Skin epidermis (tissue), 12 donors: ENCODE measurements around the gene PLPPR4.
A peak's percentile ranks its signal among the peaks of the same experiment; 100 is the strongest.
"Not testable (repeated sequence)": the region's sequence is repeated elsewhere in the genome, so short reads cannot be mapped to it uniquely, and the experiment has no call there.

Source experiments
- H3K27ac ChIP-seq, 21 experiments: fragments of 200-600 bp; sonication (generic) in 11 of 21; one replicate each; pipeline ENCODE4 v1.5.0; 2020; ENCODE audit warnings: mild to moderate bottlenecking in 3 of 21, inconsistent platforms in 2 of 21, moderate library complexity in 2 of 21
- H3K4me3 ChIP-seq, 7 experiments: fragments of 200-600 bp; sonication (generic) in 2 of 7; one replicate each; pipeline ENCODE4 v1.5.0; 2020; ENCODE audit warnings: inconsistent platforms in 2 of 7, mild to moderate bottlenecking in 2 of 7, moderate library complexity in 1 of 7

The PLPPR4 gene

GRCh38 chr1:99265124-99265523, 832 bp downstream of the PLPPR4 start:
- H3K4me3 ChIP-seq = peak overlapping the region in 6 of 7 experiments; percentile 17 to 50 (median 26)

GRCh38 chr1:99266726-99267125, 2.4 kb downstream of the PLPPR4 start:
- H3K4me3 ChIP-seq = no peak overlapping the region
- peak overlapping the region in 1 of 21 experiments; percentile 45 for H3K27ac ChIP-seq

More at GRCh38 chr1:99265124-99265523, 832 bp downstream of the PLPPR4 start:
- peak overlapping the region in 4 of 21 experiments; percentile 12 to 63 (median 27) for H3K27ac ChIP-seq

GRCh38 chr1:99268021-99268420, 3.7 kb downstream of the PLPPR4 start:
- no peak overlapping the region for H3K4me3 ChIP-seq

GRCh38 chr1:99269321-99269720, 5.0 kb downstream of the PLPPR4 start:
- Histone ChIP-seq H3K27ac (no peak overlapping the region), H3K4me3 (no peak overlapping the region)

More at GRCh38 chr1:99268021-99268420, 3.7 kb downstream of the PLPPR4 start:
- peak overlapping the region in 1 of 21 experiments; percentile 6 for H3K27ac ChIP-seq

- H3K4me3 ChIP-seq = no peak overlapping the region
- no peak overlapping the region for H3K27ac ChIP-seq
Observed at GRCh38 chr1:99270646-99271045, 6.4 kb downstream of the PLPPR4 start.

- Histone ChIP-seq H3K27ac (no peak overlapping the region), H3K4me3 (no peak overlapping the region)
Observed at GRCh38 chr1:99271249-99271648, 7.0 kb downstream of the PLPPR4 start.

GRCh38 chr1:99277066-99277465, 12.8 kb downstream of the PLPPR4 start:
- Histone ChIP-seq H3K27ac (no peak overlapping the region), H3K4me3 (no peak overlapping the region)

GRCh38 chr1:99279525-99279924, 15.2 kb downstream of the PLPPR4 start:
- no peak overlapping the region for H3K27ac ChIP-seq
- no peak overlapping the region for H3K4me3 ChIP-seq

GRCh38 chr1:99281105-99281504, 16.8 kb downstream of the PLPPR4 start:
- H3K4me3 ChIP-seq = no peak overlapping the region
- no peak overlapping the region for H3K27ac ChIP-seq

- Histone ChIP-seq H3K4me3 (no peak overlapping the region), H3K27ac (no peak overlapping the region)
Observed at GRCh38 chr1:99282536-99282935, 18.2 kb downstream of the PLPPR4 start.

- not testable (repeated sequence) for H3K4me3 ChIP-seq, H3K27ac ChIP-seq
Observed at GRCh38 chr1:99283521-99283920, 19.2 kb downstream of the PLPPR4 start.

- Histone ChIP-seq H3K4me3 (no peak overlapping the region), H3K27ac (no peak overlapping the region)
Observed at GRCh38 chr1:99292886-99293285, 28.6 kb downstream of the PLPPR4 start.

GRCh38 chr1:99297923-99298322, 33.6 kb downstream of the PLPPR4 start:
- no peak overlapping the region for H3K27ac ChIP-seq

GRCh38 chr1:99304725-99305282, 40.5 kb downstream of the PLPPR4 start:
- no peak overlapping the region for H3K4me3 ChIP-seq

More at GRCh38 chr1:99297923-99298322, 33.6 kb downstream of the PLPPR4 start:
- H3K4me3 ChIP-seq = no peak overlapping the region

GRCh38 chr1:99305626-99306025, 41.3 kb downstream of the PLPPR4 start:
- no peak overlapping the region for H3K4me3 ChIP-seq

More at GRCh38 chr1:99304725-99305282, 40.5 kb downstream of the PLPPR4 start:
- H3K27ac ChIP-seq = no peak overlapping the region

GRCh38 chr1:99306056-99306455, 41.8 kb downstream of the PLPPR4 start:
- no peak overlapping the region for H3K27ac ChIP-seq
- H3K4me3 ChIP-seq = no peak overlapping the region

More at GRCh38 chr1:99305626-99306025, 41.3 kb downstream of the PLPPR4 start:
- no peak overlapping the region for H3K27ac ChIP-seq

- no peak overlapping the region for H3K27ac ChIP-seq
- no peak overlapping the region for H3K4me3 ChIP-seq
Observed at GRCh38 chr1:99306644-99307043, 42.4 kb downstream of the PLPPR4 start.

- H3K27ac ChIP-seq = no peak overlapping the region
- H3K4me3 ChIP-seq = no peak overlapping the region
Observed at GRCh38 chr1:99315305-99315704, 51.0 kb downstream of the PLPPR4 start.

GRCh38 chr1:99326215-99326949, 62.1 kb downstream of the PLPPR4 start:
- no peak overlapping the region for H3K27ac ChIP-seq
- H3K4me3 ChIP-seq = no peak overlapping the region

GRCh38 chr1:99327357-99327756, 63.1 kb downstream of the PLPPR4 start:
- H3K27ac ChIP-seq = no peak overlapping the region
- H3K4me3 ChIP-seq = no peak overlapping the region

GRCh38 chr1:99328171-99328570, 63.9 kb downstream of the PLPPR4 start:
- H3K4me3 ChIP-seq = no peak overlapping the region
- no peak overlapping the region for H3K27ac ChIP-seq
